Measurements from ENCODE around the gene MBP.

DNA sequence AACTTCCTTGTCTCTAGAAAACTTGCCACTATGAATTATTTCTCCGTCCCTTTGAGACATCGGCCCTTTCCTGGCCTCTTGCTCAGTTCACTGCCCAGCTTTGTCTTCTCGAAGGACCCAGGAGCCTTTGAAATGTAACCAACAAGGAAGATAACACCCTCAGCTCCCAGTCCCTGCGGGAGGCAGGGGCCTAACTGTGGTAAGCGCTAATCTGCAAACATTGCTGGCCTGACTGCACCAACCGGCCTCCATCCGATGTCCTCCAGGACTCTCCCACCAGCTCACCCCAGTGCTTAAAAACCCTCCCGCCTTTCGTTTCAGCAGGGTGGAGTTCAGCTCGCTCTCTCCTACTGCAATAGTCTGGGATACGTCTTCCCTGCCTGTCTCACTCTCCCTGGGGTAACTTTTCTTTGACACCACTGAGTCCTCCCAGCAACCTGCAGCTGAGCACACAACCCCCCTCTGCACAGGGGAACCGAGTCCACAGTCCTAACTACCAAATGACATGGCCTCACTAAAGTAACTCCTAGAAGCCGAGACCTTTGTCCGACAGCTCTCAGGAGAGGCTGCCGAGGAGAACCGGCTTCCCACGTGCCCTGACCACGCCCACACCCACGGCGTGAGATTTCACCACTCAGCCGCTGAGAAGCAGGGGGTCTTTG, 76.1 kb downstream of the MBP start:
- TF ChIP-seq POLR2A (IDR thresholded peaks at IDR 0.05), result no peak
- TF ChIP-seq CTCF (IDR thresholded peaks at IDR 0.05 in 4 of 5, conservative IDR thresholded peaks at IDR 0.05 in 1 of 5), result no peak

Measured in gastrocnemius medialis (tissue), 4 donors.